Stomach (tissue), 9 donors: ENCODE data around the gene CABS1. TPM values are rescaled to one million over a fixed set of nuclear protein-coding genes. Genes with fewer than 3 reads are reported as not detected.

Experiments used
- DNase-seq, 2 donors: peaks; one replicate each; pipeline versions ENCODE4 v3.0.0 to v3.0.0-alpha.2; 2013 to 2019
- H3K27ac ChIP-seq, 5 donors: fragments of 200-600 bp in 4 of 5; sonication (generic) in 4 of 5; one replicate each; pipeline ENCODE4 v1.5.1; 2013 to 2019; ENCODE audit warnings: mild to moderate bottlenecking in 1 of 5, moderate library complexity in 1 of 5
- H3K27me3 ChIP-seq, 3 donors: fragments of 200-600 bp; sonication (generic); one replicate each; pipeline ENCODE4 v1.5.1; 2017 to 2019; ENCODE audit warnings: mixed run types in 1 of 3
- H3K36me3 ChIP-seq, 4 donors: fragments of 200-600 bp; sonication (generic); 1 replicate in 3 of 4; 2 replicates in 1 of 4; pipeline ENCODE4 v1.5.1; 2016 to 2019
- H3K4me1 ChIP-seq, 4 donors: fragments of 200-600 bp; sonication (generic); one replicate each; pipeline ENCODE4 v1.5.1; 2016 to 2019
- H3K4me3 ChIP-seq, 4 donors: fragments of 200-600 bp; sonication (generic) in 3 of 4; one replicate each; pipeline ENCODE4 v1.5.1; 2016 to 2019; ENCODE audit warnings: mild to moderate bottlenecking in 1 of 4
- H3K9me3 ChIP-seq, 4 donors: fragments of 200-600 bp; sonication (generic); one replicate each; pipeline ENCODE4 v1.5.1; 2016 to 2019
- CTCF ChIP-seq, 7 experiments: fragments of 450-650 bp in 4 of 7; fragments of 200-600 bp in 3 of 7; sonication (generic) in 3 of 7; IDR thresholded peaks; one replicate each; pipeline ENCODE4 v1.5.1; 2016 to 2019; ENCODE audit warnings: antibody characterized with exemption in 7 of 7, control low read depth in 2 of 7, mild to moderate bottlenecking in 1 of 7
- EP300 ChIP-seq: sonication (generic); formaldehyde crosslinking; IDR thresholded peaks from one replicate; pipeline ENCODE4 v1.6.1; 2017; ENCODE audit warnings: antibody characterized with exemption
- POLR2A ChIP-seq, 4 donors: fragments of 450-650 bp; IDR thresholded peaks; one replicate each; pipeline ENCODE4 v1.6.1; 2016; ENCODE audit warnings: antibody characterized with exemption in 4 of 4, control low read depth in 2 of 4, mild to moderate bottlenecking in 1 of 4, moderate library complexity in 1 of 4
- POLR2AphosphoS5 ChIP-seq, 3 donors: sonication (generic); formaldehyde crosslinking; IDR thresholded peaks; one replicate each; pipeline ENCODE4 v1.6.1; 2016; ENCODE audit warnings: antibody characterized with exemption in 3 of 3
- WGBS, 5 donors: extraction: QIAGEN DNeasy Blood & Tissue Kit in 3 of 5; methylation state at CpG; one replicate each; pipeline versions ENCODE4 v1.1.5 to v1.1.7; 2013 to 2018; 5-methylcytosine and 5-hydroxymethylcytosine counted together
- intact Hi-C: fragments of 100-400 bp; cut with DNase I; formaldehyde crosslinking; loops from one replicate; pipeline ENCODE4 v1.15.1; 2023; ENCODE audit warnings: low total_unique reads
- polyA plus RNA-seq, 3 donors: library from polyadenylated mRNA; stranded (reverse); fragments of 200-250 nt; gene quantifications; one replicate each; pipeline ENCODE4 v1.2.3, GENCODE V29; 2013
- total RNA-seq, 5 donors: library from RNA; depleted of rRNA; stranded (reverse); fragments of >200 nt; gene quantifications; one replicate each; pipeline versions ENCODE4 v1.1.0 to v1.2.3, GENCODE V29; 2014 to 2016
- donor health status: healthy with polysubstance abuse.
- donor health status: Bipolar disorder and iron deficiency.
- donor health status: healthy.

The CABS1 gene
- total and polyA plus RNA-seq, 8 donors = not detected

DNA sequence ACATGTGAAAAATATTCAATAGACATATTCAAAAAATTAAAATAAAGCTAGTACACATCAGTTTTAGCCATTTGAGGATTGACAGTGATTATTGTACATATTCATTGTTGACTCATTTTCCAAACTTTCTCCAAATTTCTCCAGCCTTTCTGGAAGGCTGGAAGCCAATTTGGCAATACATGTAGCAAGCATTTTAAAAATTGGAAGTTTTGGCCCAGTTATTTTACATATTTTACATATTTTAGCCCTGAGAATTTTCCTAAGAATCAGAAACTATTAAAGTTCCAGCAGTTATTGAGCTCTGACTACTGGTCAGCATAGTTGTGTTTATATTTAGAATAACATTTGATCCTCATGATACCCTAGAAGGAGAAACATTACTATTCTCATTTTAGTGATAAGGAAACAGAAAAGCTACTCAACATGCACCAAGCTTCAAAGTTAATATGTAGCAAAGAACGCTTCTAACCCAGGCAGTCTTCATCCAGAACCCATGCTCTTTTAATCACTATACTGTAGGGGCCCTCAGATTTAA, 3.2 kb downstream of the CABS1 start:
- intact Hi-C loops = no loop called here
- DNase-seq = no peak
- 52 to 73% (median 65%) methylated on average over 1 of the region's 1 CpG for WGBS, 5 donors
- no peak overlapping the region for H3K27ac ChIP-seq
- H3K9me3 ChIP-seq = no peaks in the 10 kb centered on the region
- H3K27me3 ChIP-seq = no peaks in the 10 kb centered on the region
- no peaks in the 10 kb centered on the region for H3K36me3 ChIP-seq
- H3K4me3 ChIP-seq = no peak overlapping the region
- TF ChIP-seq POLR2A (IDR thresholded peaks at IDR 0.05) (no peak), POLR2AphosphoS5 (IDR thresholded peaks at IDR 0.05) (no peak), EP300 (no peak), CTCF (IDR thresholded peaks at IDR 0.05) (no peak)
- no peaks in the 10 kb centered on the region for H3K4me1 ChIP-seq

GRCh38 chr4:70356185-70356584, 21.4 kb downstream of the CABS1 start:
- H3K27ac ChIP-seq = no peak overlapping the region
- H3K9me3 ChIP-seq = no peaks in the 10 kb centered on the region
- DNase-seq = no peak
- H3K4me3 ChIP-seq = no peak overlapping the region
- 35 to 84% (median 68%) methylated on average over 1 of the region's 1 CpG for WGBS, 5 donors
- intact Hi-C loops = no loop called here
- no peaks in the 10 kb centered on the region for H3K36me3 ChIP-seq
- H3K4me1 ChIP-seq = no peaks in the 10 kb centered on the region
- TF ChIP-seq POLR2A (IDR thresholded peaks at IDR 0.05) = no peak
- no peak for TF ChIP-seq POLR2AphosphoS5 (IDR thresholded peaks at IDR 0.05)
- no peak for TF ChIP-seq CTCF (IDR thresholded peaks at IDR 0.05)
- no peak for TF ChIP-seq EP300
- H3K27me3 ChIP-seq = no peaks in the 10 kb centered on the region

- intact Hi-C loops = no loop called here
- WGBS, 5 donors = 55 to 66% (median 61%) methylated on average over 3 of the region's 3 CpGs
- DNase-seq = no peak
- Histone ChIP-seq H3K36me3 (no peaks in the 10 kb centered on the region), H3K4me1 (no peaks in the 10 kb centered on the region), H3K4me3 (no peak overlapping the region), H3K27ac (no peak overlapping the region), H3K9me3 (no peaks in the 10 kb centered on the region), H3K27me3 (no peaks in the 10 kb centered on the region)
- no peak for TF ChIP-seq CTCF (IDR thresholded peaks at IDR 0.05)
- no peak for TF ChIP-seq EP300
- no peak for TF ChIP-seq POLR2A (IDR thresholded peaks at IDR 0.05)
- no peak for TF ChIP-seq POLR2AphosphoS5 (IDR thresholded peaks at IDR 0.05)
Measured at GRCh38 chr4:70359115-70359661, 24.4 kb downstream of the CABS1 start.

DNA sequence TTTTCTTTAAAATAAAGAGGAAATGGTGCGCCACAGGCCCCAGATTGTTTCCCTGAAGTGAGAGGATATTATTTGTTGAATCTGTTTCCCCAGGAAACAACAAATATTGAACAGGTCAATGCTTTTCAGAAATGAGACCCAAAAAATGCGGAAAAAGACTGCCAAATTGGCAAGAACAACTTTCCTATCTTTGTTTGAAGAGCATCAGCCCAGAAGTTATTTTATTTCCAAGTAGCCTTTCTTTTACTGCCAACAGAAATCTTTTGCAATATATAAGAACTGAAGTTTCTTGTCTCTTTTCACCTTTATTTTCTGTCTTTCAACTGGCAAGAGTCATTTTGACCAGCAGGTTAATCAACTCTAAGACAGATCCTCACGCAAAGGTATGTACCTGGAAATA, 25.7 kb downstream of the CABS1 start, which contains the start of gene SMR3A:
Gene SMR3A, plus strand, starts transcription at position 301 of the 400 bp plus-strand sequence. CDS start 1,356 bp downstream, outside the sequence.
- intact Hi-C loops = no loop called here
- no peaks in the 10 kb centered on the region for H3K36me3 ChIP-seq
- peaks cover 0 to 3% (median 0%) of the 10 kb centered on the region in 4 donors for H3K4me1 ChIP-seq
- no peak for TF ChIP-seq EP300
- no peak for TF ChIP-seq POLR2A (IDR thresholded peaks at IDR 0.05)
- TF ChIP-seq CTCF (IDR thresholded peaks at IDR 0.05) = no peak
- no peak for TF ChIP-seq POLR2AphosphoS5 (IDR thresholded peaks at IDR 0.05)
- no peak for DNase-seq
- 47 to 73% (median 64%) methylated on average over 3 of the region's 3 CpGs for WGBS, 5 donors
- no peak within 1 kb of the TSS for H3K27ac ChIP-seq
- H3K9me3 ChIP-seq = no peaks in the 10 kb centered on the region
- H3K4me3 ChIP-seq = no peak within 1 kb of the TSS
- no peaks in the 10 kb centered on the region for H3K27me3 ChIP-seq
